GM23248 (cell line): ENCODE measurements around the gene HSPB2.

Source experiments
- EZH2 ChIP-seq: fragments of 200-600 bp; sonication (generic); IDR thresholded peaks from 2 replicates; pipeline ENCODE4 v1.6.1; 2018; ENCODE audit warnings: antibody characterized with exemption, mild to moderate bottlenecking; ENCODE audit not compliant: insufficient read depth, poor library complexity, severe bottlenecking
- EZH2phosphoT487 ChIP-seq: fragments of 200-600 bp; sonication (generic); IDR thresholded peaks from 2 replicates; pipeline ENCODE4 v1.6.1; 2018; ENCODE audit warnings: antibody characterized with exemption, moderate library complexity, mild to moderate bottlenecking, low read depth; ENCODE audit not compliant: insufficient read depth

DNA sequence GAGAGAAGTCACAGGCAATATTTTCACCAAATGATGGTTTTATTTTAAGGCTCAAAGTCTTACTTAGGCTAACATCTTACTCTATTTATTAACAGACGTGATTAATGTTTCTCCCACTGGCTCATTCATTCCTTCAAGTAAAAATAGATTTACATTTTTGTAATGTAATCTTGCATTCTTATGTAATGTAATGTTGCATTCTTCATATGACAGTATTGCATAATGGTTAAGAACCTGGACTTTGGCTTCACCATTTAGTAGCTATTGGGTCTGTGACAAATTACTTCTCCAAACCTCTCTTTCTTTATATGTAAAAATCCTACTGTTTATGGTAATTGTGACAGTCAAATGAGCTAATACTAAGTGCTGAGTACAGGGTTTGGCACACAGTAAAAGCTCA, 21.3 kb downstream of the HSPB2 start:
- TF ChIP-seq EZH2 (no peak), EZH2phosphoT487 (no peak)
